MCF 10A (cell line): ENCODE measurements around the gene DRG2. TPM values are rescaled to one million over a fixed set of nuclear protein-coding genes. Genes with fewer than 3 reads are reported as not detected.

ENCODE experiments used
- Bru-seq: library from RNA; stranded (reverse); fragments of 400-500 nt; gene quantifications from one replicate; lab custom pipeline; 2021; lab: Mats Ljungman, UMichigan
- BruChase-seq, 2 experiments: library from RNA; stranded (reverse); fragments of 400-500 nt; gene quantifications; one replicate each; lab custom pipeline; 2021; lab: Mats Ljungman, UMichigan
- BruUV-seq: library from RNA; stranded (reverse); fragments of 400-500 nt; replicated peaks from 2 replicates; lab custom pipeline; 2021; lab: Mats Ljungman, UMichigan
- CTCF ChIA-PET: fragments of 300-600 bp; sonication (Branson Sonifier 250); formaldehyde crosslinking; extraction: SDS; loops from one replicate; lab custom pipeline; 2021; ENCODE audit warnings: antibody characterized with exemption, inconsistent platforms; lab: Yijun Ruan, JAX
- POLR2A ChIA-PET: fragments of 300-600, 350-650 bp; sonication (Branson Sonifier 250); formaldehyde crosslinking; extraction: SDS; loops from one replicate; lab custom pipeline; 2020; ENCODE audit warnings: antibody characterized with exemption, inconsistent platforms; lab: Yijun Ruan, JAX
- DNase-seq: peaks from one replicate; pipeline ENCODE4 v3.0.0-alpha.2; 2018; ENCODE audit not compliant: unreplicated experiment
- H3K27ac Mint-ChIP-seq: one replicate; pipeline ENCODE4 v1.8.0; 2022; ENCODE audit warnings: mild to moderate bottlenecking, low read depth, mixed read lengths; ENCODE audit not compliant: unreplicated experiment
- H3K27me3 Mint-ChIP-seq: one replicate; pipeline ENCODE4 v1.8.0; 2022; ENCODE audit warnings: mixed read lengths; ENCODE audit not compliant: insufficient read depth, unreplicated experiment
- H3K36me3 Mint-ChIP-seq: one replicate; pipeline ENCODE4 v1.8.0; 2022; ENCODE audit warnings: mild to moderate bottlenecking, moderate library complexity, mixed read lengths; ENCODE audit not compliant: insufficient read depth, unreplicated experiment
- H3K4me1 Mint-ChIP-seq: one replicate; pipeline ENCODE4 v1.8.0; 2022; ENCODE audit warnings: mixed read lengths; ENCODE audit not compliant: insufficient read depth, unreplicated experiment
- H3K4me3 Mint-ChIP-seq: one replicate; pipeline ENCODE4 v1.8.0; 2022; ENCODE audit warnings: mild to moderate bottlenecking, moderate library complexity, mixed read lengths; ENCODE audit not compliant: unreplicated experiment
- H3K9me3 Mint-ChIP-seq: one replicate; pipeline ENCODE4 v1.8.0; 2022; ENCODE audit warnings: mixed read lengths; ENCODE audit not compliant: unreplicated experiment
- CTCF ChIP-seq: fragments of 200-600 bp; IDR thresholded peaks from one replicate; pipeline ENCODE4 v1.8.0; 2022; ENCODE audit warnings: antibody characterized with exemption, mild to moderate bottlenecking; ENCODE audit not compliant: unreplicated experiment
- intact Hi-C: fragments of 100-400 bp; cut with micrococcal nuclease; formaldehyde crosslinking; loops from 2 replicates; pipeline ENCODE4 v1.14.1; 2022
- long read RNA-seq: library from polyadenylated mRNA; stranded (forward); transcript quantifications from one replicate; pipeline ENCODE4 v2.0.0, GENCODE V29; 2022
- total RNA-seq: library from RNA; stranded (reverse); gene quantifications from 2 replicates; pipeline ENCODE4 v1.2.3, GENCODE V29; 2022

Gene DRG2
- total RNA-seq (33.8 and 39.5 TPM in 2 replicates), Bru-seq, nascent RNA (percentile 69 among the genes with signal in this experiment), BruChase-seq, experiment 1, labeled RNA remaining after a 6-hour chase (percentile 65 among the genes with signal in this experiment), BruChase-seq, experiment 2, labeled RNA remaining after a 2-hour chase (percentile 68 among the genes with signal in this experiment)
- long read RNA-seq, transcript DRG2-201 (13 exons, 1,964 nt), result major isoform, 83 of 102 reads
- long read RNA-seq, partial matches to known transcripts, result 3 of 102 reads
- long read RNA-seq, other reads (novel, unspliced or antisense), result 14 of 102 reads

- TSS peak; percentile 86 for BruUV-seq
- intact Hi-C loops, result no loop called here
These were observed at the start of gene DRG2 for GRCh38 chr17:18087610-18088491. Gene DRG2 (plus strand): TSS chr17:18087948. CDS start chr17:18088024, 76 bp downstream.

GRCh38 chr17:18038149-18038850 lies 49.4 kb upstream of the DRG2 start:
- intact Hi-C loops, result loop anchor here (10.0 kb wide), 1 partner anchor 353 kb away; the partner anchor contains the start of gene RAI1
- POLR2A ChIA-PET, result interaction anchor here (0.6 to 2.3 kb wide), 10 partner anchors 12 to 236 kb away, joined by 3 to 11 read pairs (median 4); partner anchors contain the start of genes DRC3, FLII and TOM1L2
- TSS peak; percentile 54 for BruUV-seq
- no peaks in the 10 kb centered on the region for H3K27me3 Mint-ChIP-seq
- CTCF ChIA-PET, result interaction anchor here (0.6 to 2.0 kb wide), 5 partner anchors 10 to 980 kb away, joined by 3 to 6 read pairs (median 3); no protein-coding TSS in a partner anchor
- DNase-seq, result peak; percentile 10
- H3K36me3 Mint-ChIP-seq, result peaks cover 13% of the 10 kb centered on the region
- H3K4me3 Mint-ChIP-seq, result peak overlapping the region; percentile 75
- peak overlapping the region; percentile 72 for H3K27ac Mint-ChIP-seq
- H3K4me1 Mint-ChIP-seq, result peaks cover 40% of the 10 kb centered on the region
- no peaks in the 10 kb centered on the region for H3K9me3 Mint-ChIP-seq
- TF ChIP-seq CTCF, result no peak

More at GRCh38 chr17:18087610-18088491, at the start of gene DRG2:
- Mint-ChIP-seq H3K27me3 (no peaks in the 10 kb centered on the region), H3K4me3 (peak within 1 kb of the TSS; percentile 99), H3K9me3 (no peaks in the 10 kb centered on the region), H3K4me1 (peaks cover 15% of the 10 kb centered on the region), H3K27ac (peak within 1 kb of the TSS; percentile 98), H3K36me3 (peaks cover 14% of the 10 kb centered on the region)
- POLR2A ChIA-PET, result interaction anchor here (0.7 to 1.3 kb wide), 8 partner anchors 12 to 496 kb away, joined by 3 to 5 read pairs (median 3); partner anchors contain the start of genes ALKBH5 and PEMT
- TF ChIP-seq CTCF, result no peak
- peak; percentile 89 for DNase-seq
- CTCF ChIA-PET, result no interaction called here

GRCh38 chr17:18038861-18039534 lies 48.8 kb upstream of the DRG2 start, which contains the start of the genes ATPAF2 and GID4:
Gene ATPAF2 (minus strand): TSS chr17:18039168. CDS start chr17:18039013, 155 bp downstream.
Gene GID4 (plus strand): TSS chr17:18039408. CDS start chr17:18039465, 57 bp downstream.
- no TSS peak for BruUV-seq
- Mint-ChIP-seq H3K27me3 (no peaks in the 10 kb centered on the region), H3K4me1 (peaks cover 40% of the 10 kb centered on the region), H3K36me3 (peaks cover 13% of the 10 kb centered on the region), H3K27ac (peak within 1 kb of the TSS; percentile 72), H3K9me3 (no peaks in the 10 kb centered on the region), H3K4me3 (peak within 1 kb of the TSS; percentile 75)
- peak; percentile 99 for DNase-seq
- intact Hi-C loops, result loop anchor here (1.0 to 10.0 kb wide), 2 partner anchors 67 to 354 kb away; partner anchors contain the start of genes DRC3, RAI1 and TOM1L2
- POLR2A ChIA-PET, result interaction anchor here (0.8 to 2.3 kb wide), 8 partner anchors 13 to 220 kb away, joined by 3 to 11 read pairs (median 4); partner anchors contain the start of genes DRC3, FLII and TOM1L2
- CTCF ChIA-PET, result interaction anchor here (0.9 to 2.0 kb wide), 2 partner anchors 118 to 120 kb away, joined by 3 to 5 read pairs; no protein-coding TSS in a partner anchor
- TF ChIP-seq CTCF, result no peak
